Astrocyte (in vitro differentiated cells and primary cell): ENCODE results near the gene EPS8L3. TPM values are rescaled to one million over a fixed set of nuclear protein-coding genes. Genes with fewer than 3 reads are reported as not detected.

Experiments
- DNase-seq: peaks from one replicate; pipeline ENCODE4 v3.0.0-alpha.2; 2010; ENCODE audit warnings: low read depth
- FAIRE-seq: peaks from 2 replicates; lab custom pipeline; 2011; peaks lifted over from hg19 to GRCh38; lab: Jason Lieb, UNC
- H2AFZ ChIP-seq: 2 replicates; pipeline ENCODE4 v1.6.0; 2012; ENCODE audit warnings: low read depth, low read length, inconsistent platforms
- H3K27ac ChIP-seq: 2 replicates; pipeline ENCODE4 v1.5.1; 2011; ENCODE audit warnings: low read depth, low read length, inconsistent platforms
- H3K27me3 ChIP-seq: 2 replicates; pipeline ENCODE4 v1.6.0; 2011; ENCODE audit warnings: low read length, inconsistent platforms; ENCODE audit not compliant: insufficient read depth
- H3K36me3 ChIP-seq: 2 replicates; pipeline ENCODE4 v1.5.1; 2011; ENCODE audit warnings: low read length, inconsistent platforms; ENCODE audit not compliant: insufficient read depth
- H3K4me1 ChIP-seq: 2 replicates; pipeline ENCODE4 v1.5.1; 2011; ENCODE audit warnings: low read length, inconsistent platforms; ENCODE audit not compliant: insufficient read depth
- H3K4me2 ChIP-seq: 2 replicates; pipeline ENCODE4 v1.6.0; 2012; ENCODE audit warnings: low read length, inconsistent platforms
- H3K4me3 ChIP-seq: 2 replicates; pipeline ENCODE4 v1.5.1; 2011; ENCODE audit warnings: low read depth, mild to moderate bottlenecking, low read length, inconsistent platforms; ENCODE audit not compliant: insufficient read depth
- H3K79me2 ChIP-seq: 2 replicates; pipeline ENCODE4 v1.6.0; 2012; ENCODE audit warnings: mild to moderate bottlenecking, low read length, inconsistent platforms; ENCODE audit not compliant: insufficient read depth
- H3K9ac ChIP-seq: 2 replicates; pipeline ENCODE4 v1.6.0; 2012; ENCODE audit warnings: mild to moderate bottlenecking, low read length, inconsistent platforms
- H3K9me3 ChIP-seq: 2 replicates; pipeline ENCODE4 v1.5.1; 2012; ENCODE audit warnings: low read depth, mild to moderate bottlenecking, low read length, inconsistent platforms; ENCODE audit not compliant: insufficient read depth
- H4K20me1 ChIP-seq: 2 replicates; pipeline ENCODE4 v1.6.0; 2012; ENCODE audit warnings: low read length, inconsistent platforms; ENCODE audit not compliant: insufficient read depth
- H3K27ac Mint-ChIP-seq: one replicate; pipeline ENCODE4 v1.8.0; 2021; ENCODE audit warnings: mild to moderate bottlenecking, mixed read lengths; ENCODE audit not compliant: unreplicated experiment
- H3K27me3 Mint-ChIP-seq: one replicate; pipeline ENCODE4 v1.8.0; 2021; ENCODE audit warnings: low read depth, mixed read lengths; ENCODE audit not compliant: unreplicated experiment
- H3K36me3 Mint-ChIP-seq: one replicate; pipeline ENCODE4 v1.8.0; 2021; ENCODE audit warnings: low read depth, mixed read lengths; ENCODE audit not compliant: unreplicated experiment
- H3K4me1 Mint-ChIP-seq: one replicate; pipeline ENCODE4 v1.8.0; 2021; ENCODE audit warnings: low read depth, mixed read lengths; ENCODE audit not compliant: unreplicated experiment
- H3K4me3 Mint-ChIP-seq: one replicate; pipeline ENCODE4 v1.8.0; 2021; ENCODE audit warnings: mild to moderate bottlenecking, moderate library complexity, mixed read lengths; ENCODE audit not compliant: unreplicated experiment
- H3K9me3 Mint-ChIP-seq: one replicate; pipeline ENCODE4 v1.8.0; 2021; ENCODE audit warnings: mild to moderate bottlenecking, mixed read lengths; ENCODE audit not compliant: unreplicated experiment
- CTCF ChIP-seq: IDR thresholded peaks from 2 replicates; pipeline ENCODE4 v1.5.1; 2011; ENCODE audit warnings: low read depth, mild to moderate bottlenecking, inconsistent platforms, low read length, moderate library complexity; ENCODE audit not compliant: insufficient read depth
- EZH2 ChIP-seq: IDR thresholded peaks from 2 replicates; pipeline ENCODE4 v1.6.1; 2012; ENCODE audit warnings: mild to moderate bottlenecking, low read length, inconsistent platforms; ENCODE audit not compliant: insufficient read depth
- total RNA-seq: library from RNA; stranded (reverse); gene quantifications from 2 replicates; pipeline ENCODE4 v1.2.1, GENCODE V29; 2021

The EPS8L3 gene
- total RNA-seq, 1 donor from 2014 or later: not detected

GRCh38 chr1:109776911-109777310 is 13.2 kb upstream of the EPS8L3 start:
- Mint-ChIP-seq H3K9me3 (peaks cover 7% of the 10 kb centered on the region), H3K4me1 (peaks cover 8% of the 10 kb centered on the region), H3K27me3 (peaks cover 17% of the 10 kb centered on the region), H3K27ac (no peak overlapping the region), H3K4me3 (no peak overlapping the region), H3K36me3 (no peaks in the 10 kb centered on the region)
- no peak overlapping the region for H3K9ac ChIP-seq
- TF ChIP-seq CTCF: peak; percentile 90
- no peak for TF ChIP-seq EZH2
- H3K9me3 ChIP-seq: peaks cover 7% of the 10 kb centered on the region
- H3K79me2 ChIP-seq: no peaks in the 10 kb centered on the region
- H4K20me1 ChIP-seq: no peaks in the 10 kb centered on the region
- H2AFZ ChIP-seq: no peak overlapping the region
- no peaks in the 10 kb centered on the region for H3K4me1 ChIP-seq
- peaks cover 3% of the 10 kb centered on the region for H3K27me3 ChIP-seq
- DNase-seq: peak; percentile 43
- H3K4me2 ChIP-seq: no peak overlapping the region
- no peaks in the 10 kb centered on the region for H3K36me3 ChIP-seq
- H3K4me3 ChIP-seq: no peak overlapping the region
- FAIRE-seq: no peak
- H3K27ac ChIP-seq: no peak overlapping the region

GRCh38 chr1:109776206-109776835 is 12.6 kb upstream of the EPS8L3 start:
- no peak for DNase-seq
- no peak overlapping the region for H2AFZ ChIP-seq
- no peaks in the 10 kb centered on the region for H3K79me2 ChIP-seq
- no peaks in the 10 kb centered on the region for H4K20me1 ChIP-seq
- no peak overlapping the region for H3K9ac ChIP-seq
- no peak overlapping the region for H3K27ac ChIP-seq
- H3K9me3 ChIP-seq: peaks cover 6% of the 10 kb centered on the region
- H3K27me3 Mint-ChIP-seq: peaks cover 17% of the 10 kb centered on the region
- TF ChIP-seq EZH2 (no peak), CTCF (no peak)
- H3K9me3 Mint-ChIP-seq: peaks cover 7% of the 10 kb centered on the region
- FAIRE-seq: no peak
- H3K4me3 ChIP-seq: no peak overlapping the region
- peaks cover 8% of the 10 kb centered on the region for H3K4me1 Mint-ChIP-seq
- no peak overlapping the region for H3K27ac Mint-ChIP-seq
- H3K4me2 ChIP-seq: no peak overlapping the region
- H3K27me3 ChIP-seq: no peaks in the 10 kb centered on the region
- H3K36me3 ChIP-seq: no peaks in the 10 kb centered on the region
- no peak overlapping the region for H3K4me3 Mint-ChIP-seq
- H3K4me1 ChIP-seq: no peaks in the 10 kb centered on the region
- H3K36me3 Mint-ChIP-seq: no peaks in the 10 kb centered on the region

GRCh38 chr1:109775398-109775797 is 11.7 kb upstream of the EPS8L3 start:
- peaks cover 1% of the 10 kb centered on the region for H3K9me3 Mint-ChIP-seq
- no peaks in the 10 kb centered on the region for H3K79me2 ChIP-seq
- no peak overlapping the region for H3K27ac Mint-ChIP-seq
- no peaks in the 10 kb centered on the region for H4K20me1 ChIP-seq
- H3K4me2 ChIP-seq: no peak overlapping the region
- no peak overlapping the region for H2AFZ ChIP-seq
- no peak overlapping the region for H3K4me3 Mint-ChIP-seq
- no peaks in the 10 kb centered on the region for H3K4me1 ChIP-seq
- no peaks in the 10 kb centered on the region for H3K36me3 Mint-ChIP-seq
- H3K4me3 ChIP-seq: no peak overlapping the region
- H3K9ac ChIP-seq: no peak overlapping the region
- TF ChIP-seq CTCF (no peak), EZH2 (no peak)
- H3K9me3 ChIP-seq: no peaks in the 10 kb centered on the region
- H3K27me3 ChIP-seq: no peaks in the 10 kb centered on the region
- peaks cover 17% of the 10 kb centered on the region for H3K27me3 Mint-ChIP-seq
- DNase-seq (no peak), FAIRE-seq (no peak)
- H3K36me3 ChIP-seq: no peaks in the 10 kb centered on the region
- no peak overlapping the region for H3K27ac ChIP-seq
- H3K4me1 Mint-ChIP-seq: peaks cover 8% of the 10 kb centered on the region
